H1 (cell line): ENCODE data around the gene MAP4K5. TPM values are rescaled to one million over a fixed set of nuclear protein-coding genes. Genes with fewer than 3 reads are reported as not detected.

ENCODE experiments used
- CBX8 ChIP-seq: fragments of 300-800, 300-1000 bp; sonication (generic); IDR thresholded peaks from 2 replicates; pipeline ENCODE4 v1.7.1; 2016; ENCODE audit warnings: low read depth, low read length, borderline replicate concordance
- CHD7 ChIP-seq: fragments of 300-600 bp; sonication (generic); IDR thresholded peaks from 2 replicates; pipeline ENCODE4 v1.7.1; 2012; ENCODE audit warnings: low read length, moderate library complexity, mild to moderate bottlenecking, inconsistent platforms; ENCODE audit not compliant: insufficient replicate concordance
- polyA plus RNA-seq, 7 experiments: library from polyadenylated mRNA; depleted of rRNA in 3 of 7; stranded (reverse) in 5 of 7; unstranded in 2 of 7; fragments of >200 nt in 5 of 7; fragments of 200-250 nt in 2 of 7; gene quantifications; 1 replicate in 5 of 7; 2 replicates in 1 of 7; 4 replicates in 1 of 7; pipeline versions ENCODE4 v1.2.1 to v1.2.3, GENCODE V29; 2011 to 2013; ENCODE audit warnings: missing spikeins in 2 of 7, mixed read lengths in 2 of 7
- total RNA-seq: library from RNA; stranded (reverse); fragmentation: NEBNext Ultra II Directional; extraction: Animal tissue kit (Norgen Biotek cat#: 25700); gene quantifications from 2 replicates; pipeline ENCODE4 v1.2.1, GENCODE V29; 2021

MAP4K5 gene
- total and polyA plus RNA-seq, 2 of the 8 experiments (the other 6 are each of a cell fraction or from before 2014, with no cell fraction given) = 7.6 to 34.5 TPM

GRCh38 chr14:50377550-50378085 is 154.8 kb downstream of the MAP4K5 start (continued):
- TF ChIP-seq CHD7 = no peak
- no peak for TF ChIP-seq CBX8
